Astrocyte of the spinal cord (primary cell): Measurements from ENCODE around the gene KCNJ6.
A peak's percentile ranks its signal among the peaks of the same experiment; 100 is the strongest.

ENCODE experiments used
- DNase-seq: peaks from one replicate; pipeline ENCODE4 v3.0.0; 2011; ENCODE audit warnings: low read depth, low spot score
- H3K4me3 ChIP-seq: 2 replicates; pipeline ENCODE4 v1.5.1; 2011; ENCODE audit warnings: low read depth, mild to moderate bottlenecking, low read length, moderate library complexity
- in situ Hi-C: cut with HindIII; loops from 2 replicates; pipeline ENCODE4 v1.10.0; 2017; ENCODE audit warnings: low sequenced_read_pairs
- TF ChIP-seq, protein P1 (sequence below): IDR thresholded peaks from 2 replicates; pipeline ENCODE4 v1.5.1; 2012; ENCODE audit warnings: low read depth, mild to moderate bottlenecking, low read length, inconsistent platforms

KCNJ6 gene

DNA sequence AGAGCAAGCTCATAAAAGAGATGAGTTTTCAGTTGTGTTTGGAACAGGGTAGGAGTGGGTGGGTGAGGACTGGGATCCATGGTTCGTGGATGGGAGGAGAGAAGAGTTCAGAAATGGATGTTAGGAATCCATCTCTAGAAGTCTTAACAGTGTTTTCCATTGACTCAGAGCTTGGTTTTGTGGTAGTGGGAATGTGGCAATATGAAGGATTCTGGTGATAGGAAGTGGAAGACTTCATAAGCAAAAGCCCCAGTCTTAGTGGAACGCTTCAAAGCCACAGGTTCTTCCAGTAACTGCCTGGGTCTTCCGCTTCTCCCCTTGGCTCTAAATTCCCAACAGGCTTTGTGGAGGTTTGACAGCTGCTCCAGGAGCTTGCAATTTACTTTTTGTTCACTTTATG, 167.9 kb downstream of the KCNJ6 start:
- no peak overlapping the region for H3K4me3 ChIP-seq
- in situ Hi-C loops = no loop called here
- no peak for DNase-seq
- TF ChIP-seq, protein P1, sequence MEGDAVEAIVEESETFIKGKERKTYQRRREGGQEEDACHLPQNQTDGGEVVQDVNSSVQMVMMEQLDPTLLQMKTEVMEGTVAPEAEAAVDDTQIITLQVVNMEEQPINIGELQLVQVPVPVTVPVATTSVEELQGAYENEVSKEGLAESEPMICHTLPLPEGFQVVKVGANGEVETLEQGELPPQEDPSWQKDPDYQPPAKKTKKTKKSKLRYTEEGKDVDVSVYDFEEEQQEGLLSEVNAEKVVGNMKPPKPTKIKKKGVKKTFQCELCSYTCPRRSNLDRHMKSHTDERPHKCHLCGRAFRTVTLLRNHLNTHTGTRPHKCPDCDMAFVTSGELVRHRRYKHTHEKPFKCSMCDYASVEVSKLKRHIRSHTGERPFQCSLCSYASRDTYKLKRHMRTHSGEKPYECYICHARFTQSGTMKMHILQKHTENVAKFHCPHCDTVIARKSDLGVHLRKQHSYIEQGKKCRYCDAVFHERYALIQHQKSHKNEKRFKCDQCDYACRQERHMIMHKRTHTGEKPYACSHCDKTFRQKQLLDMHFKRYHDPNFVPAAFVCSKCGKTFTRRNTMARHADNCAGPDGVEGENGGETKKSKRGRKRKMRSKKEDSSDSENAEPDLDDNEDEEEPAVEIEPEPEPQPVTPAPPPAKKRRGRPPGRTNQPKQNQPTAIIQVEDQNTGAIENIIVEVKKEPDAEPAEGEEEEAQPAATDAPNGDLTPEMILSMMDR = no peak

DNA sequence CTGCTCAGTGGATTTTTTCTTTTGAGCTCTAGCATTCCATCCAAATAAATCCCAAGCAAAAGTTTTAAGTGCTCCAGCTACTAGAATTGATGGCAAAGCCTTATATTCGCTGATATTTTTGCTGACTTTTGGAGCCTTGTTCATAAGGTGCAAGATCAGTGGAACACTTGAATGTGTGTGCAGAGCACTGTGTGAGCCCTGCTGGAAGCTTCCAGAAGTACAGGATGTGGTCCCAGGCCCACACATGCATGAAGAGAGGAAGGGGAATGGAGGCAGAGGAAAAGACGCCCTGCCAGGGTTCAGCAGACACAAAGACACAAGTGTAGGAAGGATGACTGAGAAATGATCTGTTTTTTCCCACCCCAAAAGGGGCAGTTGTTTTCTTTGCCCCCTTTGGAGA, 169.4 kb downstream of the KCNJ6 start:
- no peak overlapping the region for H3K4me3 ChIP-seq
- TF ChIP-seq, protein P1 = peak; percentile 14
- in situ Hi-C loops = no loop called here
- no peak for DNase-seq

DNA sequence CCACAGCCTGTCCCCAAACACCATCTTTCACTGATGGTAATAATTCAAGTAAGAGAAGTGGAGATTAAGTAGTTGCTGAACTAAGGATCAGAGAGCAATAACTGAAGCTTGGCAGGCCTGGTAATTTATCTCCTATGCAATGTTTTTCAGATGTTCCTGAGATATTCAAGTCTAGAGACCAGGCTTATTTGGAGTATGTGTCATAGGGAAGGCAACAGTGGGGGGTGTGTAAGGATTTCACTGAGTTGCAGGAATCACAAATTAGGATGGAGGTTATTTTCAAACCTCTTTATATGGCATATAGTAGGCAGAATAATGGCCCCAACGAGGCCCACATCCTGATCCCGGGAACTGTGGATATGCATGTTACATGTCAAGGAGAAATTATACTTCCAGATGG, 171.7 kb downstream of the KCNJ6 start:
- no peak for DNase-seq
- no peak overlapping the region for H3K4me3 ChIP-seq
- in situ Hi-C loops = no loop called here
- TF ChIP-seq, protein P1 = no peak

DNA sequence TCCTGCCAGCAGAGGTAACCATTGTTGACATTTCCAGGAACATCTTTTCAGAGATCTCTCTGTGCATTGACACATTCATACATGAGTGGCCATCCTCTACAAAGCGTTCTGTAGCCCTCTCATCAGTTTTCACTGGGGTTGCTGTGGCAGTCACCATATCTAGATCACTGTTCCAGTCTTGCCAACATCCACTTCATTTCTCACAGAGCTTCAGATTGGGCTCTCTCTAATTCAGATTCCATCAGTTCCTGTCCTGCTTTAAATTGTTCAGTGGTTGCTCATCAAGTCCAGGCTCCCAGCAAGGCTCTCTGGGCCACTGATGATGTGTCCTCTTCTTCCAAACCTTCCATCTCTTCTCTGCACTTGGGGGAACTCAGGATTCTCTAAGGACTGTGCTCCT, 173.7 kb downstream of the KCNJ6 start:
- in situ Hi-C loops = no loop called here
- no peak for DNase-seq
- TF ChIP-seq, protein P1 = no peak
- H3K4me3 ChIP-seq = no peak overlapping the region

DNA sequence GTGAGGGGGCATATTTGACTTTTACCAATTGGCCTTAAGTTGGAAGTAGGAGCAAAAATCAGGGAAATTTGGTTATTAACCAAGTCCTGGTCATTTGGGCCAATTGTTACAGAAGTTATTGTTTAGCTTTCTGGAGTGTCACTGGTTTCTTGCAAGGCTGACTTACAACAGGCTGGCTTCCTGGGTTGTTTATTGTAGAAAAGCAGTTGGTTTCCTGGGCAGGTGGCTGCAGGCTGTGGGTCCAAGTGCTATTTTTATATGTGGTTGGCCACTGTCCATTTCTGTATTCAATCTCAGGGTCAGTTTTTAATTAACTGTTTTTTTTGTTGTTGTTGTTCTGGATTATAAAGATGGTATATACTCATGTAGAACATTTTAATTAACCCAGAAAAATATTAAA, 174.1 kb downstream of the KCNJ6 start:
- no peak overlapping the region for H3K4me3 ChIP-seq
- in situ Hi-C loops = no loop called here
- TF ChIP-seq, protein P1 = no peak
- DNase-seq = no peak

DNA sequence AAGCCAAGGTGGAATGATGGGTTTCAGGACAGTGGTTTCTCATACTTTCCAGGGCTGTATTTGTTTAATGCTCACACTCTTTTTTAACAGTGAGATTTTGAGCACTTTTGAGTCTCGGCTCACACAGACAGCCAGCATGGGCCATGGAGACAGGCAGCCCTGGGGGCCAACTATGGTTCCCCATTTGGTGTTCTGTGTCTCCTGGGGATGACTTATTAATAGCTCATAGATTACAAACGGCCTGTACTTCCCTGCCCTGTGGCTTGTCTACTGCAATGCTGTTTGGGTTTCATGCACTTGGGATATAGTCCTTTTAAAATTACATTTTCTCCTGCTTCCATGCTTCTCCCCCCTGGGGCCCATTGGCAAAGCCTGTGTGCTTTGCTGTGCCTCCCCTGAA, 178.3 kb downstream of the KCNJ6 start:
- TF ChIP-seq, protein P1 = no peak
- in situ Hi-C loops = no loop called here
- no peak overlapping the region for H3K4me3 ChIP-seq
- DNase-seq = no peak

DNA sequence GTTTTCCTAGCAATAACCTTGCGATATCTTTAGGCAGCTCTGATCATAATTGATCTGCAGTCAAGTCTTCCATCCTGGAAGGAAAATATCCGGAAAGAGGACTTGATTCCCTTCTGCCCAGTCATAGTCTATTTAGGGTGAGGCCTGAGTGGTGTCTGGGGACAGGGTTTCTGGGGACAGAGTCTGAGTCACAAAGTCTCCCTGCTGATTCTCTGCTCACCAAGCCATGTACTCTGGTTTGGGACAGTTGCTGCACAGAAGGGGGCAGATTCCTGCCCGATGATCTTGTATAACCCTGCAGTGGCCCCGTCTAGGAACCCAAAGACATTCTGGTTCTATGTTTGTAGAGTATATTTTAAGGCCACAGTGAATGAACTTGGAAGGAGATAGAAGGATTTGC, 178.8 kb downstream of the KCNJ6 start:
- in situ Hi-C loops = no loop called here
- TF ChIP-seq, protein P1 = no peak
- H3K4me3 ChIP-seq = no peak overlapping the region
- DNase-seq = no peak
